KMS-11 (cell line): ENCODE data around the gene GPR146.
A peak's percentile ranks its signal among the peaks of the same experiment; 100 is the strongest.

Source experiments
- H2AFZ ChIP-seq: fragments of 200-600 bp; sonication (generic); 2 replicates; pipeline ENCODE4 v1.6.1; 2016; ENCODE audit warnings: antibody characterized with exemption, mixed run types, low read depth
- H3K27ac ChIP-seq: fragments of 200-600 bp; sonication (generic); 2 replicates; pipeline ENCODE4 v1.6.1; 2016; ENCODE audit warnings: mild to moderate bottlenecking, mixed run types
- H3K27me3 ChIP-seq: fragments of 200-600 bp; sonication (generic); 2 replicates; pipeline ENCODE4 v1.6.1; 2017; ENCODE audit warnings: mild to moderate bottlenecking, low read depth, mixed run types, moderate library complexity; ENCODE audit not compliant: insufficient read depth
- H3K36me3 ChIP-seq: fragments of 200-600 bp; sonication (generic); 2 replicates; pipeline ENCODE4 v1.6.1; 2017; ENCODE audit warnings: mild to moderate bottlenecking, mixed run types; ENCODE audit not compliant: insufficient read depth
- H3K4me1 ChIP-seq: fragments of 200-600 bp; sonication (generic); 2 replicates; pipeline ENCODE4 v1.6.1; 2016; ENCODE audit warnings: mild to moderate bottlenecking, low read depth, mixed run types; ENCODE audit not compliant: poor library complexity, severe bottlenecking
- H3K4me2 ChIP-seq: fragments of 200-600 bp; sonication (generic); 2 replicates; pipeline ENCODE4 v1.7.0; 2016; ENCODE audit warnings: mild to moderate bottlenecking, mixed run types
- H3K4me3 ChIP-seq: fragments of 200-600 bp; sonication (generic); IDR thresholded peaks from 2 replicates; pipeline ENCODE4 v1.6.1; 2017; ENCODE audit warnings: low read depth, low read length, mixed read lengths; ENCODE audit not compliant: insufficient read depth
- H3K79me2 ChIP-seq: fragments of 200-600 bp; sonication (generic); 2 replicates; pipeline ENCODE4 v1.6.1; 2016; ENCODE audit warnings: low read depth, mixed run types; ENCODE audit not compliant: insufficient read depth
- H3K9ac ChIP-seq: fragments of 200-600 bp; sonication (generic); 2 replicates; pipeline ENCODE4 v1.6.1; 2016; ENCODE audit warnings: mild to moderate bottlenecking, mixed run types
- H4K20me1 ChIP-seq: fragments of 200-600 bp; sonication (generic); 2 replicates; pipeline ENCODE4 v1.6.1; 2016; ENCODE audit warnings: mild to moderate bottlenecking, mixed run types; ENCODE audit not compliant: insufficient read depth
- CTCF ChIP-seq: fragments of 200-600 bp; sonication (generic); conservative IDR thresholded peaks from 2 replicates; pipeline ENCODE4 v1.6.1; 2017; ENCODE audit warnings: low read depth, mild to moderate bottlenecking, antibody characterized with exemption, low read length, moderate library complexity, mixed read lengths

GPR146 gene

DNA sequence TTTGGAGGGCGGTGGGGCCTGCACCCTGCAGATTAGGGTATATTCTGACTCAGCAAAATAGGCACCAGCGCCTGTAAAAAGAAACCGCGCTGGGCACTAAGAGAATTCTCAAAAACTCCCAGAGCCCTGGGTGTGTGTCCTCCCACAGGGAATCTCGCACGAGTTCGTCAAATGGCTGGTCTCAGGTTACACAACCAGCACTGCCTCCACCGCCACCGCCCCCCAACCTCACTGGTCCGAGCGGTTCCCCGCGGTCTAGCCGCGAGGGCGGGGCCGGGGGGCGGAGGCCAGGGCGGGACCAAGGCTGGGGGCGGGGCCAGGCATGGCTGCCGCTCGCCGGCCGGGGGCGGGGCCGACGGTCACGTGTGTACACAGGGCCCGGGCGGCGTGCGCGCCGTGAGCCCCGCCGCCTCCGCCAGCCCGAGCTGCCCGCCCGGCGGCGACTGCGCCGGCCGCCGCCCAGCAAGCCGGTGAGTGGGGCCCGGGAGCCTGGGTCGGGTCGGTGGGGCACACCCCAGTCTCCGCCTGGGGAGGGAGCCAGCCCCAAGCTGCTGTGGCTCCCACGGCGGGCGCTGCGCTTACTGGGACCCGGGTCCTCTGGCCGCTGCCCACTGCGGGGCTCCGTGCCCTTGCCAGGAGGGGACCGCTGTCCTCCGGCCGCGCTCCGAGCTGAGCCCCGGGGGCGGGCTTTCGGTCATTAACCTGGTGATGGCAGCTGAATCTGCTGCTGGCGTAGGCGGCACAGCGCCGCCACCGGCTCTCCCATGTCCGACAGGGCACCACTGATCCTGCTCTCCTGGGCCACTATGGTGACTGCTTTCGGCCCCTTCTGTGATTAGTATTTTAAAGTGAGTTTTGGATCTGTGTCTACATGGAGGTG, at the start of gene GPR146:
TSS of gene GPR146 (plus strand) at position 358 of the 880 bp plus-strand sequence. CDS start 12,970 bp downstream, outside the sequence.
- peak within 1 kb of the TSS; percentile 76 for H3K27ac ChIP-seq
- H3K27me3 ChIP-seq = no peaks in the 10 kb centered on the region
- peak within 1 kb of the TSS; percentile 76 for H3K4me2 ChIP-seq
- H4K20me1 ChIP-seq = 0 out of 2 replicates have a peak, but pooled peaks cover 5% of the 10 kb centered on the region
- H3K36me3 ChIP-seq = no peaks in the 10 kb centered on the region
- peak; percentile 45 for TF ChIP-seq CTCF
- no peak within 1 kb of the TSS for H3K4me3 ChIP-seq
- no peaks in the 10 kb centered on the region for H3K79me2 ChIP-seq
- peak within 1 kb of the TSS; percentile 51; the same call in 1 of the 2 replicates for H3K9ac ChIP-seq
- peaks cover 28% of the 10 kb centered on the region for H3K4me1 ChIP-seq
- peak within 1 kb of the TSS; percentile 59 for H2AFZ ChIP-seq

- Histone ChIP-seq H2AFZ (no peak overlapping the region), H3K4me2 (no peak overlapping the region), H3K4me3 (no peak overlapping the region), H3K4me1 (peaks cover 3% of the 10 kb centered on the region), H3K27me3 (no peaks in the 10 kb centered on the region; the same call in 1 of the 2 replicates), H3K9ac (no peak overlapping the region), H3K27ac (no peak overlapping the region), H3K79me2 (no peaks in the 10 kb centered on the region), H3K36me3 (no peaks in the 10 kb centered on the region), H4K20me1 (no peaks in the 10 kb centered on the region)
- no peak for TF ChIP-seq CTCF
Measured at GRCh38 chr7:994592-995308, 49.6 kb upstream of the GPR146 start.

DNA sequence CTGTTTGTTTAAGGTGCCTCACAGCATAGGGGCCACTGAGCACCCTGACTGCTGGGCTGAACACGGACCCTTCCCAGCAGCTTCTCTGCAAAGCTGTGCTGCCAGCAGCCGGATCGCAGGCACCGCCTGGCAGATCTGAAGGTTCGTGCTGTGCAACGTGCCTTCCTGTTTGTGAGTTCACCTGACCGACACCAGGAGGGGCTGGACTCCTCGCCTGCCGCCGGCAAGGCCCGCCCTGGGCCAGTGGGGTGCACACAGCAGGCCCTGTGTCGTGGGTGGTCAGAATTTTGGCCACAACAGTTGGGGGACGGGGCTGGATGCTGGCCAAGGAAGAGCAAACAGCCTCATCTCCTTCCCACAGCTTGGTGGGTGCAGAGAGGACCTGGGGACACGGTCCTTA, 48.8 kb upstream of the GPR146 start:
- Histone ChIP-seq H3K79me2 (no peaks in the 10 kb centered on the region), H4K20me1 (no peaks in the 10 kb centered on the region), H3K27me3 (no peaks in the 10 kb centered on the region; the same call in 1 of the 2 replicates), H3K27ac (no peak overlapping the region), H3K4me1 (peaks cover 3% of the 10 kb centered on the region), H3K36me3 (no peaks in the 10 kb centered on the region), H2AFZ (no peak overlapping the region), H3K4me2 (no peak overlapping the region), H3K4me3 (no peak overlapping the region), H3K9ac (no peak overlapping the region)
- TF ChIP-seq CTCF = no peak

- Histone ChIP-seq H4K20me1 (no peaks in the 10 kb centered on the region), H3K27me3 (no peaks in the 10 kb centered on the region), H3K4me1 (peaks cover 3% of the 10 kb centered on the region), H3K27ac (no peak overlapping the region), H3K4me2 (no peak overlapping the region), H2AFZ (no peak overlapping the region), H3K4me3 (no peak overlapping the region), H3K36me3 (no peaks in the 10 kb centered on the region), H3K9ac (no peak overlapping the region), H3K79me2 (no peaks in the 10 kb centered on the region)
- TF ChIP-seq CTCF = no peak
Measured at GRCh38 chr7:996079-996872, 48.1 kb upstream of the GPR146 start.
